Measurements from ENCODE around the gene CNGA4.
"Not testable (repeated sequence)": the region's sequence is repeated elsewhere in the genome, so short reads cannot be mapped to it uniquely, and the experiment has no call there.

CNGA4 gene

DNA sequence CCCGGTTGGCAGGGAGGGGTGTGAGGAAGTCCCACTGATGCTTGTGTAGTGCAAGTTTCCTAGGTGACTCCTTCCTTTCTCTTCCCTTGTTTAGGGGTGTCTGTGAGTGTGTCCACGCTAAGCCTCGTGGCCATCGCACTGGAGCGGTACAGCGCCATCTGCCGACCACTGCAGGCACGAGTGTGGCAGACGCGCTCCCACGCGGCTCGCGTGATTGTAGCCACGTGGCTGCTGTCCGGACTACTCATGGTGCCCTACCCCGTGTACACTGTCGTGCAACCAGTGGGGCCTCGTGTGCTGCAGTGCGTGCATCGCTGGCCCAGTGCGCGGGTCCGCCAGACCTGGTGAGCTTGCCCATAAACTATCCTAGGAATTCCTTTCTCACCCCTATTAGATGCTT, 31.1 kb downstream of the CNGA4 start:
- DNase-seq: no peak

DNA sequence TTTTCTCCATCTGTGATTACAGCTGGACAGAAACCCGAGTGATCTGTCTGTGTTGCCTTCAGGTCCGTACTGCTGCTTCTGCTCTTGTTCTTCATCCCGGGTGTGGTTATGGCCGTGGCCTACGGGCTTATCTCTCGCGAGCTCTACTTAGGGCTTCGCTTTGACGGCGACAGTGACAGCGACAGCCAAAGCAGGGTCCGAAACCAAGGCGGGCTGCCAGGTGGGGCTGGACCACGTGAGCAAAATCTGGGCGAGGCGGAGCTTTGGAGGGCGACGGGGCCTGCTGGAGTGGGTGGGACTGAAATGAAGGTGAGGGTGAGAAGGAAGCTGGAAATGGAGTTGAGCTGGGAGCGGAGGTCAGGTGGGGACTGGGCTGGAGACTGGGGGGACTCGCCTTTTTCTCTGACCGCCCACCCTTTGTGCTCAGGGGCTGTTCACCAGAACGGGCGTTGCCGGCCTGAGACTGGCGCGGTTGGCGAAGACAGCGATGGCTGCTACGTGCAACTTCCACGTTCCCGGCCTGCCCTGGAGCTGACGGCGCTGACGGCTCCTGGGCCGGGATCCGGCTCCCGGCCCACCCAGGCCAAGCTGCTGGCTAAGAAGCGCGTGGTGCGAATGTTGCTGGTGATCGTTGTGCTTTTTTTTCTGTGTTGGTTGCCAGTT, 31.8 kb downstream of the CNGA4 start:
- no peak for DNase-seq

- no peak for DNase-seq
Measured at GRCh38 chr11:6271598-6271997, 32.7 kb downstream of the CNGA4 start.

GRCh38 chr11:6273188-6273587, 34.3 kb downstream of the CNGA4 start:
- DNase-seq: no peak

GRCh38 chr11:6280809-6281208, 41.9 kb downstream of the CNGA4 start:
- DNase-seq: not testable (repeated sequence)

DNA sequence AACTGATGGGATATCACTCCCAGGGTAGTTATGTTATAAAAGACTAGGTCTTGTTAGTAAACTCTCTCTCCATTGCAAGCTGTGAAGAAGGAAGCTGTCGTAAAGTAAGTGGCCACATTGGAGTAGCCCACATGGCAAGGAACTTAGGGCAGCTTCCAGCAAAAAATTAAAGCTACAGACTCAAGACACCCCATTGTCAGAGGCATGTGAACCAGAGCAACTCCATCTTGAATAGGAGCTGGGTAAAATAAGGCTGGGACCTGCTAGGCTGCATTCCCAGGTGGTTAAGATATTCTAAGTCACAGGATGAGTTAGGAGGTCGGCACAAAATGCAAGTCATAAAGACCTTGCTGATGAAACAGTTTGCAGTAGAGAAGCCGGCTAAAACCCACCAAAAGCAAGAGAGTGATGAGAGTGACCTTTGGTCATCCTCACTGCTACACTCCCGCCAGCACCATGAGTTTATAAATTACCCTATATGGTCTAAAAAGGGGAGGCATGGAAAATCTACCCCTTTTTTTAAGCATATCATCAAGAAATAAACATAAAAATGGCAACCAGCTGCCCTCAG, 44.6 kb downstream of the CNGA4 start:
- no peak for DNase-seq

DNA sequence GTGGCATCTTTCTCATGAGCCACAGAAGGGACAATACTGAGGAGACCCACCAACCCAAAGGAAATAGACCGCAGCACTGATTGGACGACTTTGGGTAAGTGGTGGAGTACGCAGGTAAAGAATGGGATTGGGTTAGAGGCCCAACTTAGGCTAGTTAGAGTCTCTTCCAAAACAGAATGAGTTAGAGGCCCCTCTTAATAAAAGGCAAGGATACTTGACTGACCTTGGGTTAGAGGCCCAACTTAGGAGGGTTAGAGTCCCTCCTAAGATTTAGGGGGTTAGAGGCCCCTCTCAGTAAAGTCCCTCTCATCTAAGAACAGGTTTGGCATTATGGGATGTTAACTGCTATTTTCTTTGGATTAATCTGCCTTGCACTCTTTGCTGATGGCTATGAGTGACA, 45.4 kb downstream of the CNGA4 start:
- no peak for DNase-seq

- no peak for DNase-seq
Measured at GRCh38 chr11:6285019-6285418, 46.1 kb downstream of the CNGA4 start.
